SK-N-MC (cell line): ENCODE results near the gene TAB2.

Source experiments
- DNase-seq: peaks from one replicate; pipeline ENCODE4 v3.0.0-alpha.2; 2011; ENCODE audit warnings: low read depth, low spot score
- H3K27ac ChIP-seq: fragments of 200-600 bp; sonication (generic); 2 replicates; pipeline ENCODE4 v1.5.1; 2016; ENCODE audit warnings: mixed run types
- H3K36me3 ChIP-seq: fragments of 200-600 bp; sonication (generic); 2 replicates; pipeline ENCODE4 v1.6.1; 2017; ENCODE audit warnings: antibody characterized with exemption, low read length, mixed read lengths; ENCODE audit not compliant: insufficient read depth
- H3K4me3 ChIP-seq: fragments of 200-600 bp; sonication (generic); 2 replicates; pipeline ENCODE4 v1.5.1; 2016
- H3K9ac ChIP-seq: fragments of 200-600 bp; sonication (generic); 2 replicates; pipeline ENCODE4 v1.8.0; 2017; ENCODE audit warnings: mixed run types, mixed read lengths; ENCODE audit not compliant: insufficient read length
- H3K9me3 ChIP-seq: fragments of 200-600 bp; sonication (generic); 2 replicates; pipeline ENCODE4 v1.6.1; 2017; ENCODE audit warnings: low read depth, mild to moderate bottlenecking, antibody characterized with exemption, low read length, moderate library complexity, mixed read lengths
- EZH2 ChIP-seq: fragments of 200-600 bp; sonication (generic); IDR thresholded peaks from one replicate; pipeline ENCODE4 v1.6.1; 2017; ENCODE audit warnings: antibody characterized with exemption
- FOXP2 ChIP-seq: optimal IDR thresholded peaks from 2 replicates; pipeline ENCODE3; 2011; ENCODE audit warnings: mild to moderate bottlenecking, moderate library complexity; ENCODE audit not compliant: insufficient read depth; ENCODE audit errors: extremely low read length, control extremely low read depth
- POLR2AphosphoS5 ChIP-seq: IDR thresholded peaks from 2 replicates; pipeline ENCODE4 v1.6.1; 2012; ENCODE audit warnings: mild to moderate bottlenecking, low read depth, low read length, borderline replicate concordance

TAB2 gene

GRCh38 chr6:149317644-149318571 is at the start of gene TAB2:
TAB2 (plus strand) TSS chr6:149317712; CDS start chr6:149369998, 52,286 bp downstream.
- peak within 1 kb of the TSS; percentile 93 for H3K4me3 ChIP-seq
- no peaks in the 10 kb centered on the region for H3K36me3 ChIP-seq
- DNase-seq: no peak
- no peaks in the 10 kb centered on the region for H3K9me3 ChIP-seq
- TF ChIP-seq FOXP2 (no peak), EZH2 (no peak), POLR2AphosphoS5 (no peak)
- peak within 1 kb of the TSS; percentile 85 for H3K27ac ChIP-seq
- H3K9ac ChIP-seq: peak within 1 kb of the TSS; percentile 91

GRCh38 chr6:149268146-149268545 is 49.4 kb upstream of the TAB2 start:
- no peaks in the 10 kb centered on the region for H3K9me3 ChIP-seq
- no peak overlapping the region for H3K4me3 ChIP-seq
- H3K9ac ChIP-seq: no peak overlapping the region
- no peak overlapping the region for H3K27ac ChIP-seq
- TF ChIP-seq EZH2 (no peak), POLR2AphosphoS5 (no peak), FOXP2 (no peak)
- DNase-seq: no peak
- H3K36me3 ChIP-seq: no peaks in the 10 kb centered on the region

- H3K9ac ChIP-seq: no peak overlapping the region
- no peaks in the 10 kb centered on the region for H3K9me3 ChIP-seq
- no peaks in the 10 kb centered on the region for H3K36me3 ChIP-seq
- no peak overlapping the region for H3K27ac ChIP-seq
- no peak for TF ChIP-seq POLR2AphosphoS5
- no peak overlapping the region for H3K4me3 ChIP-seq
- DNase-seq: no peak
These were observed 48.7 kb upstream of the TAB2 start for GRCh38 chr6:149268768-149269167.

GRCh38 chr6:149270616-149271015 is 46.9 kb upstream of the TAB2 start:
- TF ChIP-seq FOXP2: no peak
- no peak for TF ChIP-seq EZH2
- no peak for TF ChIP-seq POLR2AphosphoS5
- no peak overlapping the region for H3K9ac ChIP-seq
- no peak overlapping the region for H3K27ac ChIP-seq

GRCh38 chr6:149271348-149272340 is 45.9 kb upstream of the TAB2 start:
- no peaks in the 10 kb centered on the region for H3K36me3 ChIP-seq
- no peak overlapping the region for H3K4me3 ChIP-seq
- H3K9ac ChIP-seq: no peak overlapping the region
- no peak for TF ChIP-seq POLR2AphosphoS5
- no peak for DNase-seq
- no peaks in the 10 kb centered on the region for H3K9me3 ChIP-seq
- no peak overlapping the region for H3K27ac ChIP-seq

More at GRCh38 chr6:149270616-149271015, 46.9 kb upstream of the TAB2 start:
- Histone ChIP-seq H3K9me3 (no peaks in the 10 kb centered on the region), H3K36me3 (no peaks in the 10 kb centered on the region), H3K4me3 (no peak overlapping the region)
- DNase-seq: no peak

- Histone ChIP-seq H3K4me3 (no peak overlapping the region), H3K9me3 (no peaks in the 10 kb centered on the region), H3K36me3 (no peaks in the 10 kb centered on the region), H3K27ac (no peak overlapping the region), H3K9ac (no peak overlapping the region)
- no peak for TF ChIP-seq POLR2AphosphoS5
- TF ChIP-seq EZH2: no peak
- TF ChIP-seq FOXP2: no peak
- no peak for DNase-seq
These were observed 44.2 kb upstream of the TAB2 start for GRCh38 chr6:149273318-149273717.

GRCh38 chr6:149275621-149276020 is 41.9 kb upstream of the TAB2 start:
- no peak for DNase-seq
- H3K9ac ChIP-seq: no peak overlapping the region
- TF ChIP-seq EZH2 (no peak), POLR2AphosphoS5 (no peak), FOXP2 (no peak)

GRCh38 chr6:149277621-149278020 is 39.9 kb upstream of the TAB2 start:
- Histone ChIP-seq H3K36me3 (no peaks in the 10 kb centered on the region), H3K9me3 (no peaks in the 10 kb centered on the region), H3K27ac (no peak overlapping the region), H3K9ac (no peak overlapping the region), H3K4me3 (no peak overlapping the region)
- no peak for DNase-seq
- TF ChIP-seq EZH2 (no peak), POLR2AphosphoS5 (no peak), FOXP2 (no peak)

More at GRCh38 chr6:149275621-149276020, 41.9 kb upstream of the TAB2 start:
- Histone ChIP-seq H3K4me3 (no peak overlapping the region), H3K36me3 (no peaks in the 10 kb centered on the region), H3K27ac (no peak overlapping the region), H3K9me3 (no peaks in the 10 kb centered on the region)
